GM19099 (cell line): ENCODE data around the gene ZNF766.

Experiments used
- POLR2A ChIP-seq: IDR thresholded peaks from 3 replicates; pipeline ENCODE4 v1.6.1; 2011; ENCODE audit warnings: low read depth; ENCODE audit not compliant: insufficient read length; ENCODE audit errors: extremely low read depth

Gene ZNF766

DNA sequence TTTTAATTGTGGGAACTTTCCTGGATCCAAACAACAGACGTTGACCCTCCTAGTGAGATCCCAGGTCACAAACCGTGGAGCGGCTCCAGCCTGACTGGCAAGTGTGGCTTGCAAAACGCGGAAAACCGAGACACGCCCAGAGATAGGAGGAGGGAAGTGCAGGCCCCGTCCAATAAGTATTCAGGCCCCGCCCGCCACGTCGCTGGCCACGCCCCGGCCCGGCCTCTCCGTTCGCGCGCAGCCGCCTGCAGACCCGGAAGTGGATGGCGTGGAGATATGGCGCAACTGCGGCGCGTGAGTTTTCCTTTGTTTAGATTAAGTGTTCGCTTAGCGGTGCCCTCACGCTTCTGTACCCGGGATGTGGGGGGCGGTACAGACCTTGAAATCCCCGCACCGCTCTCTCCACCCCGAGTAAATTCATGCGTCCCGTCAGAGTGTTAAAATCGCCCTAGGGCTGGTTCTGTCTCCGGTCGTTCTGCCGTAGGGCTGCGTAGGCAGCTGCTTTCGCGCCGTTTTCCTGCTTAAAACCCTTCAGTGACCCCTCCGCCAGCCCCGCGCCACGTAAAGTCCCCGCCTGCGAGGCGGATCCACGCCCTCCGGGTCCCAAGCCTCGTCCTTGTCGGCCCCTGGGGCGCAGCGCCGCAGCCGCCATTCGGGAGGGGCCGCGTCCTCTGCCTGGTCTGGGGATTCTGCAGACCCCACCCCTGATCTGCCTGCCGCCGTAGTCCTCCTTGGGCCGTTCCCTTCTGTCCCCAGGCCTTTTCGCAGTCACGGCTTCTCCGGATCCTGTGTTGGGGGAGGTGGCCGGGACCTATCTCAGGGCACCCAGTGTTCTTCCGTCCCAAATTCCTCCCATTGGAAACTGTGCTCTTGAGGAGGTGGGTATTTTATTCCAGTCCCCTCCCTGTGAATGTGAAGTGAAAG lies at the start of gene ZNF766:
Gene ZNF766, plus strand, starts transcription at position 250 of the 924 bp plus-strand sequence. Its CDS starts 27 bp downstream, at position 277.
- peak; percentile 87 for TF ChIP-seq POLR2A

DNA sequence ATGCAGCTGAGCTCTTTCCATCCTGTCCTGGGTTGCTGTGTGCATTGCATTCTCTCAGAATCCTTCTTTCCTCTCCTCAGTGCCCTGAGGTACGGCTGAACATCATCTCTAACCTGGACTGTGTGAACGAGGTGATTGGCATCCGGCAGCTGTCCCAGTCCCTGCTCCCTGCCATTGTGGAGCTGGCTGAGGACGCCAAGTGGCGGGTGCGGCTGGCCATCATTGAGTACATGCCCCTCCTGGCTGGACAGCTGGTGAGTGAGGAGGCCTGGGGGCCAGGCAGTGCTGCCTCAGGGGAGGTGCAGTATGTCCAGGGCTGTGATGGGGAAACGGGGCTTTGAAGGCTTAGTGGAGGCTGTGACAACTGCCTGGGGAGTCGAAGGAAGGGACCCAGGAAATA lies 49.8 kb upstream of the ZNF766 start:
- no peak for TF ChIP-seq POLR2A

- TF ChIP-seq POLR2A, result no peak
These were observed 48.4 kb upstream of the ZNF766 start for GRCh38 chr19:52221031-52221430.

GRCh38 chr19:52221831-52222375 lies 47.5 kb upstream of the ZNF766 start:
- no peak for TF ChIP-seq POLR2A

DNA sequence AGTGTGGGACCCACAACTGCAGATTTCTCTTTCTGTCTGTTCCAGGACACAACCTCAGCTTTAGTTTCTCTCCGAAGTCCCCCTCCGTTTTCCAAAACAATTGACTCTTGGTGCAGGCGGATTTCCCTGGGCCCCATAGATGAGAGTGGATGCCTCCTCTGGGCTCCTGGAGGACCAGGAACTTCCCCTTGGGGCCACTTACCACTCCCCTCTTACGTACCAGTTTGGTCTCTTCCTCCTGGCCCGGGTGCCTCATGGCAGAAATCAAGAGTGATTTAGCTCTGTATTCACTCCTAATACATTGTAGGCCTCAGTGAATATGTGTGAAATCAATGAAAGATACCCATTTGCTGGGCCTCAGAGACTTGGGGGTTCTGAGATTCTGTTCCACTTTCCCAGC lies 45.2 kb upstream of the ZNF766 start:
- no peak for TF ChIP-seq POLR2A

- TF ChIP-seq POLR2A, result no peak
These were observed 42.7 kb upstream of the ZNF766 start for GRCh38 chr19:52226652-52227051.

- no peak for TF ChIP-seq POLR2A
These were observed 42.0 kb upstream of the ZNF766 start for GRCh38 chr19:52227196-52227940.

GRCh38 chr19:52227980-52228379 lies 41.4 kb upstream of the ZNF766 start:
- TF ChIP-seq POLR2A, result no peak

- no peak for TF ChIP-seq POLR2A
These were observed 39.9 kb upstream of the ZNF766 start for GRCh38 chr19:52229524-52229923.

DNA sequence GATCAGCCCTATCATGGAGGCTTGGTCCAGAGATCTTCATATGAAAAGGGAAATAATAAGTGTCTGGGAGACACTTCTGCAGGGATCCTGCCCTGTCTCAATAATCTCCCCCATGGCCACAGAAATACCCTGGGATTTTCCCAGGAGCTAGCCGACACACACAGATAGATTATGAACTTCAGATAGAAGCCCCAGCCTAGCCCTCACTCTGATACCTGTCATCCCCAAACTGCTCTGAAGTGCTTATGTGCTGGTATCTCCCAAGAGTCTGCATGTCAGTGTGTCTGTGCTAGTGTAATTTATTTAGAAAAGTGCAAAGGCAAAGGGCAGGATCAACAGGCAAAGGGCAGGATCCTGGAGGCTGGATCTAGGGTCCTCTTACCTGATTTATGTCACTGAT lies 38.7 kb upstream of the ZNF766 start:
- no peak for TF ChIP-seq POLR2A

GRCh38 chr19:52231154-52231910 lies 38.1 kb upstream of the ZNF766 start:
- no peak for TF ChIP-seq POLR2A

GRCh38 chr19:52234406-52234805 lies 35.0 kb upstream of the ZNF766 start:
- no peak for TF ChIP-seq POLR2A

GRCh38 chr19:52237197-52237596 lies 32.2 kb upstream of the ZNF766 start:
- no peak for TF ChIP-seq POLR2A

- TF ChIP-seq POLR2A, result no peak
These were observed 31.5 kb upstream of the ZNF766 start for GRCh38 chr19:52237771-52238400.

DNA sequence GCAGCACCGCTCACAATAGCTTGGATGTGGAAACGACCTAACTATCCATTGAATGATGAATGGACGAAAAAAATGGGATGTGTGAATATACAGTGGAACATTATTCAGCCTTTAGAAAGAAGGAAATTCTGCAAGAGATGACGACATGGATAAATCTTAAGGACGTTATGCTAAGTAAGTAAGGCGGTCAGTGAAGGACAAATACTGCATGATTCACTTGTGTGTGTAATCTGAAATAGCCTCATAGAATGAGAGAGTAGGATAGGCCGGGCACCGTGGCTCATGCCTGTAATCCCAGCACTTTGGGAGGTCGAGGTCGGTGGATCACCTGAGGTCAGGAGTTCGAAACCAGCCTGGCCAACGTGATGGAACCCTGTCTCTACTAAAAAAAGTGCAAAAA lies 25.4 kb upstream of the ZNF766 start:
- no peak for TF ChIP-seq POLR2A

GRCh38 chr19:52248241-52248640 lies 21.1 kb upstream of the ZNF766 start:
- no peak for TF ChIP-seq POLR2A
